ENCODE measurements around the gene KRTAP24-1. TPM values are rescaled to one million over a fixed set of nuclear protein-coding genes. Genes with fewer than 3 reads are reported as not detected.

KRTAP24-1 gene
- total and polyA plus RNA-seq, 9 of the 15 experiments (the other 6 are each of a cell fraction or from before 2014, with no cell fraction given) = not detected

GRCh38 chr21:30251781-30252180 is 31.0 kb downstream of the KRTAP24-1 start (continued):
- no peak for TF ChIP-seq CHD7 (IDR thresholded peaks at IDR 0.05; ENCODE audit: low read depth, low read length)
- TF ChIP-seq NFE2 (IDR thresholded peaks at IDR 0.05; ENCODE audit: low read depth) = no peak
- no peak for TF ChIP-seq CEBPZ (IDR thresholded peaks at IDR 0.05; ENCODE audit: borderline replicate concordance, low read depth, low read length)

Measured in K562 (cell line).